ENCODE measurements around the gene RAD52. TPM values are rescaled to one million over a fixed set of nuclear protein-coding genes. Genes with fewer than 3 reads are reported as not detected.

RAD52 gene
- total and polyA plus RNA-seq, 4 donors = 4.4 to 25.7 (median 13.7) TPM

- no peak for ATAC-seq (ENCODE audit: low FRiP score)
- H3K27me3 ChIP-seq (ENCODE audit: control insufficient read depth in 1 of 2, insufficient read depth in 2 of 2, low read length in 1 of 2) = no peaks in the 10 kb centered on the region
- no peaks in the 10 kb centered on the region for H3K9me3 ChIP-seq (ENCODE audit: control insufficient read depth, low read length)
- H3K4me3 ChIP-seq (ENCODE audit: low read length in 2 of 2) = no peak overlapping the region
- peaks cover 0 to 1% of the 10 kb centered on the region in 2 donors for H3K36me3 ChIP-seq (ENCODE audit: control insufficient read depth in 1 of 2, insufficient read depth in 2 of 2, low read length in 1 of 2)
- DNase-seq = no peak
- intact Hi-C loops (cut with DNase I) = no loop called here
- H3K4me1 ChIP-seq (ENCODE audit: control insufficient read depth in 1 of 2, insufficient read depth in 2 of 2, low read length in 2 of 2) = no peaks in the 10 kb centered on the region
- whole genome bisulfite sequencing, 2 donors = 93 to 94% methylated on average over 4 of the region's 4 CpGs
- H3K27ac ChIP-seq (ENCODE audit: low read depth in 1 of 2, low read length in 2 of 2) = no peak overlapping the region
Measured at GRCh38 chr12:974271-974862, 24.9 kb upstream of the RAD52 start.

- no peaks in the 10 kb centered on the region for H3K36me3 ChIP-seq (ENCODE audit: control insufficient read depth in 1 of 2, insufficient read depth in 2 of 2, low read length in 1 of 2)
- no peak overlapping the region for H3K4me3 ChIP-seq (ENCODE audit: low read length in 2 of 2)
- no peak for DNase-seq
- H3K27ac ChIP-seq (ENCODE audit: low read depth in 1 of 2, low read length in 2 of 2) = no peak overlapping the region
- intact Hi-C loops (cut with DNase I) = no loop called here
- no peaks in the 10 kb centered on the region for H3K27me3 ChIP-seq (ENCODE audit: control insufficient read depth in 1 of 2, insufficient read depth in 2 of 2, low read length in 1 of 2)
- WGBS, 2 donors = 96 to 99% methylated on average over 4 of the region's 4 CpGs
- no peak for ATAC-seq (ENCODE audit: low FRiP score)
- no peaks in the 10 kb centered on the region for H3K9me3 ChIP-seq (ENCODE audit: control insufficient read depth, low read length)
- no peaks in the 10 kb centered on the region for H3K4me1 ChIP-seq (ENCODE audit: control insufficient read depth in 1 of 2, insufficient read depth in 2 of 2, low read length in 2 of 2)
Measured at GRCh38 chr12:971991-972390, 22.5 kb upstream of the RAD52 start.

GRCh38 chr12:969821-970220 is 20.3 kb upstream of the RAD52 start:
- H3K4me1 ChIP-seq (ENCODE audit: control insufficient read depth in 1 of 2, insufficient read depth in 2 of 2, low read length in 2 of 2) = no peaks in the 10 kb centered on the region
- WGBS, 2 donors = 79 to 91% methylated on average over 7 to 8 of the region's 8 CpGs
- H3K4me3 ChIP-seq (ENCODE audit: low read length in 2 of 2) = no peak overlapping the region
- intact Hi-C loops (cut with DNase I) = no loop called here
- no peaks in the 10 kb centered on the region for H3K9me3 ChIP-seq (ENCODE audit: control insufficient read depth, low read length)
- no peak overlapping the region for H3K27ac ChIP-seq (ENCODE audit: low read depth in 1 of 2, low read length in 2 of 2)
- H3K36me3 ChIP-seq (ENCODE audit: control insufficient read depth in 1 of 2, insufficient read depth in 2 of 2, low read length in 1 of 2) = no peaks in the 10 kb centered on the region
- ATAC-seq (ENCODE audit: low FRiP score) (no peak), DNase-seq (no peak)
- H3K27me3 ChIP-seq (ENCODE audit: control insufficient read depth in 1 of 2, insufficient read depth in 2 of 2, low read length in 1 of 2) = no peaks in the 10 kb centered on the region

GRCh38 chr12:968545-968944 is 19.1 kb upstream of the RAD52 start:
- Histone ChIP-seq H3K9me3 (ENCODE audit: control insufficient read depth, low read length) (no peaks in the 10 kb centered on the region), H3K4me3 (ENCODE audit: low read length in 2 of 2) (no peak overlapping the region), H3K27me3 (ENCODE audit: control insufficient read depth in 1 of 2, insufficient read depth in 2 of 2, low read length in 1 of 2) (no peaks in the 10 kb centered on the region), H3K27ac (ENCODE audit: low read depth in 1 of 2, low read length in 2 of 2) (no peak overlapping the region), H3K4me1 (ENCODE audit: control insufficient read depth in 1 of 2, insufficient read depth in 2 of 2, low read length in 2 of 2) (no peaks in the 10 kb centered on the region), H3K36me3 (ENCODE audit: control insufficient read depth in 1 of 2, insufficient read depth in 2 of 2, low read length in 1 of 2) (no peaks in the 10 kb centered on the region)
- WGBS, 2 donors = 50 to 79% methylated on average over 4 of the region's 4 CpGs
- intact Hi-C loops (cut with DNase I) = no loop called here
- no peak for DNase-seq
- no peak for ATAC-seq (ENCODE audit: low FRiP score)

- Histone ChIP-seq H3K9me3 (ENCODE audit: control insufficient read depth, low read length) (no peaks in the 10 kb centered on the region), H3K4me3 (ENCODE audit: low read length in 2 of 2) (no peak overlapping the region), H3K4me1 (ENCODE audit: control insufficient read depth in 1 of 2, insufficient read depth in 2 of 2, low read length in 2 of 2) (no peaks in the 10 kb centered on the region), H3K27ac (ENCODE audit: low read depth in 1 of 2, low read length in 2 of 2) (no peak overlapping the region), H3K36me3 (ENCODE audit: control insufficient read depth in 1 of 2, insufficient read depth in 2 of 2, low read length in 1 of 2) (no peaks in the 10 kb centered on the region), H3K27me3 (ENCODE audit: control insufficient read depth in 1 of 2, insufficient read depth in 2 of 2, low read length in 1 of 2) (no peaks in the 10 kb centered on the region)
- DNase-seq (no peak), ATAC-seq (ENCODE audit: low FRiP score) (no peak)
- intact Hi-C loops (cut with DNase I) = no loop called here
- 90 to 96% methylated on average over 9 of the region's 9 CpGs for WGBS, 2 donors
Measured at GRCh38 chr12:967641-968040, 18.1 kb upstream of the RAD52 start.

GRCh38 chr12:966724-967123 is 17.2 kb upstream of the RAD52 start:
- H3K4me1 ChIP-seq (ENCODE audit: control insufficient read depth in 1 of 2, insufficient read depth in 2 of 2, low read length in 2 of 2) = no peaks in the 10 kb centered on the region
- H3K27ac ChIP-seq (ENCODE audit: low read depth in 1 of 2, low read length in 2 of 2) = no peak overlapping the region
- H3K9me3 ChIP-seq (ENCODE audit: control insufficient read depth, low read length) = no peaks in the 10 kb centered on the region
- ATAC-seq (ENCODE audit: low FRiP score) (no peak), DNase-seq (no peak)
- intact Hi-C loops (cut with DNase I) = no loop called here
- H3K4me3 ChIP-seq (ENCODE audit: low read length in 2 of 2) = no peak overlapping the region
- WGBS, 2 donors = 90 to 91% methylated on average over 6 of the region's 6 CpGs
- no peaks in the 10 kb centered on the region for H3K36me3 ChIP-seq (ENCODE audit: control insufficient read depth in 1 of 2, insufficient read depth in 2 of 2, low read length in 1 of 2)
- no peaks in the 10 kb centered on the region for H3K27me3 ChIP-seq (ENCODE audit: control insufficient read depth in 1 of 2, insufficient read depth in 2 of 2, low read length in 1 of 2)

GRCh38 chr12:958588-959123 is 9.2 kb upstream of the RAD52 start:
- no peaks in the 10 kb centered on the region for H3K36me3 ChIP-seq (ENCODE audit: control insufficient read depth in 1 of 2, insufficient read depth in 2 of 2, low read length in 1 of 2)
- H3K4me3 ChIP-seq (ENCODE audit: low read length in 2 of 2) = no peak overlapping the region
- ATAC-seq (ENCODE audit: low FRiP score) (no peak), DNase-seq (no peak)
- intact Hi-C loops (cut with DNase I) = loop anchor here in 1 of 2 donors (10.0 kb wide), 1 partner anchor 394 kb away; no protein-coding TSS in a partner anchor
- H3K27ac ChIP-seq (ENCODE audit: low read depth in 1 of 2, low read length in 2 of 2) = no peak overlapping the region
- H3K9me3 ChIP-seq (ENCODE audit: control insufficient read depth, low read length) = no peaks in the 10 kb centered on the region
- H3K27me3 ChIP-seq (ENCODE audit: control insufficient read depth in 1 of 2, insufficient read depth in 2 of 2, low read length in 1 of 2) = no peaks in the 10 kb centered on the region
- H3K4me1 ChIP-seq (ENCODE audit: control insufficient read depth in 1 of 2, insufficient read depth in 2 of 2, low read length in 2 of 2) = no peaks in the 10 kb centered on the region
- 44 to 46% methylated on average over 8 of the region's 8 CpGs for WGBS, 2 donors

- H3K9me3 ChIP-seq (ENCODE audit: control insufficient read depth, low read length) = no peaks in the 10 kb centered on the region
- DNase-seq (no peak), ATAC-seq (ENCODE audit: low FRiP score) (no peak)
- no peak overlapping the region for H3K4me3 ChIP-seq (ENCODE audit: low read length in 2 of 2)
- no peaks in the 10 kb centered on the region for H3K36me3 ChIP-seq (ENCODE audit: control insufficient read depth in 1 of 2, insufficient read depth in 2 of 2, low read length in 1 of 2)
- no peaks in the 10 kb centered on the region for H3K27me3 ChIP-seq (ENCODE audit: control insufficient read depth in 1 of 2, insufficient read depth in 2 of 2, low read length in 1 of 2)
- no peak overlapping the region for H3K27ac ChIP-seq (ENCODE audit: low read depth in 1 of 2, low read length in 2 of 2)
- H3K4me1 ChIP-seq (ENCODE audit: control insufficient read depth in 1 of 2, insufficient read depth in 2 of 2, low read length in 2 of 2) = no peaks in the 10 kb centered on the region
- intact Hi-C loops (cut with DNase I) = loop anchor here in 1 of 2 donors (10.0 kb wide), 1 partner anchor 391 kb away; no protein-coding TSS in a partner anchor
- 94 to 95% methylated on average over 6 of the region's 6 CpGs for WGBS, 2 donors
Measured at GRCh38 chr12:955939-956338, 6.4 kb upstream of the RAD52 start.

GRCh38 chr12:954741-955140 is 5.2 kb upstream of the RAD52 start:
- intact Hi-C loops (cut with DNase I) = loop anchor here in 1 of 2 donors (10.0 kb wide), 1 partner anchor 390 kb away; no protein-coding TSS in a partner anchor
- Histone ChIP-seq H3K4me3 (ENCODE audit: low read length in 2 of 2) (no peak overlapping the region), H3K9me3 (ENCODE audit: control insufficient read depth, low read length) (no peaks in the 10 kb centered on the region), H3K36me3 (ENCODE audit: control insufficient read depth in 1 of 2, insufficient read depth in 2 of 2, low read length in 1 of 2) (no peaks in the 10 kb centered on the region), H3K27ac (ENCODE audit: low read depth in 1 of 2, low read length in 2 of 2) (no peak overlapping the region), H3K4me1 (ENCODE audit: control insufficient read depth in 1 of 2, insufficient read depth in 2 of 2, low read length in 2 of 2) (no peaks in the 10 kb centered on the region), H3K27me3 (ENCODE audit: control insufficient read depth in 1 of 2, insufficient read depth in 2 of 2, low read length in 1 of 2) (no peaks in the 10 kb centered on the region)
- no peak for DNase-seq
- no peak for ATAC-seq (ENCODE audit: low FRiP score)
